GM12873 (cell line): Measurements from ENCODE around the gene CC2D1A.

Experiments used
- CTCF ChIP-seq: IDR thresholded peaks from 2 replicates; pipeline ENCODE4 v1.5.1; 2012; ENCODE audit warnings: low read depth, mild to moderate bottlenecking, moderate library complexity, low read length, control low read depth; ENCODE audit not compliant: insufficient read depth; ENCODE audit errors: missing control alignments

Gene CC2D1A

GRCh38 chr19:13955662-13956364 lies 49.8 kb downstream of the CC2D1A start:
- TF ChIP-seq CTCF = no peak

GRCh38 chr19:13956365-13956744 lies 50.4 kb downstream of the CC2D1A start:
- no peak for TF ChIP-seq CTCF

GRCh38 chr19:13957051-13957450 lies 51.0 kb downstream of the CC2D1A start:
- TF ChIP-seq CTCF = no peak

GRCh38 chr19:13958043-13958442 lies 52.0 kb downstream of the CC2D1A start:
- TF ChIP-seq CTCF = no peak

GRCh38 chr19:13959141-13959961 lies 53.4 kb downstream of the CC2D1A start:
- no peak for TF ChIP-seq CTCF

GRCh38 chr19:13959962-13960862 lies 54.2 kb downstream of the CC2D1A start:
- peak; percentile 41 for TF ChIP-seq CTCF
